ENCODE data around the gene MAGED2.

- no peak for TF ChIP-seq CBX8 (IDR thresholded peaks at IDR 0.05; ENCODE audit: borderline replicate concordance, extremely low read depth, low read depth, low read length, poor library complexity, severe bottlenecking)
- TF ChIP-seq SNRNP70 (optimal IDR thresholded peaks at IDR 0.05; ENCODE audit: low read depth, low read length) = no peak
- TF ChIP-seq SIN3A (IDR thresholded peaks at IDR 0.05; ENCODE audit: borderline replicate concordance in 2 of 2, control insufficient read depth in 1 of 2, low read depth in 2 of 2, low read length in 2 of 2) = no peak
- TF ChIP-seq SREBF2 (CRISPR knock-in tag; IDR thresholded peaks at IDR 0.05) = no peak
- TF ChIP-seq CTCF (IDR thresholded peaks at IDR 0.05 in 2 of 3, conservative IDR thresholded peaks at IDR 0.05 in 1 of 3; ENCODE audit: insufficient read depth in 2 of 3, low read depth in 1 of 3, low read length in 3 of 3) = peak in 1 of 3 experiments; percentile 27; a peak in 1 of 6 replicates
- no peak for TF ChIP-seq MAFG (tag; conservative IDR thresholded peaks at IDR 0.05)
These were observed 49.2 kb upstream of the MAGED2 start for GRCh38 chrX:54758114-54759055.

Measured in K562 (cell line).